ENCODE measurements around the gene BCAP29. TPM values are rescaled to one million over a fixed set of nuclear protein-coding genes. Genes with fewer than 3 reads are reported as not detected.

Gene BCAP29
- total and polyA plus RNA-seq, 7 donors, result 37.4 to 72.6 (median 50.5) TPM

- no peaks in the 10 kb centered on the region for H3K27me3 ChIP-seq (ENCODE audit: insufficient read depth in 3 of 3, low read length in 2 of 3)
- H3K9me3 ChIP-seq, result no peaks in the 10 kb centered on the region
- no peak overlapping the region for H3K27ac ChIP-seq
- intact Hi-C loops (cut with DNase I), result loop anchor here in 1 of 2 donors (5.0 to 10.0 kb wide), 3 partner anchors 162 to 358 kb away; partner anchors contain the start of gene DLD
- TF ChIP-seq CTCF (IDR thresholded peaks at IDR 0.05), result no peak
- DNase-seq, result no peak
- no peak overlapping the region for H3K4me3 ChIP-seq
- H3K36me3 ChIP-seq (ENCODE audit: insufficient read depth in 1 of 2, low read depth in 1 of 2), result peaks cover 0 to 33% of the 10 kb centered on the region in 2 donors
- ATAC-seq, result no peak
- H3K4me1 ChIP-seq, result peaks cover 27% of the 10 kb centered on the region
- 49 to 53% (median 52%) methylated on average over 2 of the region's 2 CpGs for WGBS, 3 donors
These were observed 20.2 kb upstream of the BCAP29 start for GRCh38 chr7:107559864-107560263.

GRCh38 chr7:107560898-107561516 is 19.0 kb upstream of the BCAP29 start:
- WGBS, 3 donors, result 77 to 84% (median 84%) methylated on average over 6 of the region's 6 CpGs
- DNase-seq (no peak), ATAC-seq (no peak)
- peaks cover 32% of the 10 kb centered on the region for H3K4me1 ChIP-seq
- intact Hi-C loops (cut with DNase I), result loop anchor here in 1 of 2 donors (5.0 to 10.0 kb wide), 3 partner anchors 161 to 359 kb away; partner anchors contain the start of gene DLD
- peaks cover 0 to 22% of the 10 kb centered on the region in 2 donors for H3K36me3 ChIP-seq (ENCODE audit: insufficient read depth in 1 of 2, low read depth in 1 of 2)
- TF ChIP-seq CTCF (IDR thresholded peaks at IDR 0.05), result no peak
- H3K27ac ChIP-seq, result no peak overlapping the region
- H3K27me3 ChIP-seq (ENCODE audit: insufficient read depth in 3 of 3, low read length in 2 of 3), result no peaks in the 10 kb centered on the region
- no peaks in the 10 kb centered on the region for H3K9me3 ChIP-seq
- H3K4me3 ChIP-seq, result no peak overlapping the region

- 2 to 3% (median 3%) methylated on average over 20 to 21 of the region's 21 CpGs for WGBS, 3 donors
- peak overlapping the region; percentile 93 for H3K27ac ChIP-seq
- no peak for TF ChIP-seq CTCF (IDR thresholded peaks at IDR 0.05)
- peak overlapping the region; percentile 84 for H3K4me3 ChIP-seq
- intact Hi-C loops (cut with DNase I), result loop anchor here in 1 of 2 donors (5.0 to 10.0 kb wide), 3 partner anchors 159 to 361 kb away; partner anchors contain the start of gene DLD
- no peaks in the 10 kb centered on the region for H3K27me3 ChIP-seq (ENCODE audit: insufficient read depth in 3 of 3, low read length in 2 of 3)
- no peaks in the 10 kb centered on the region for H3K9me3 ChIP-seq
- ATAC-seq, result peak; percentile 62 to 74 (median 70)
- peaks cover 0 to 4% of the 10 kb centered on the region in 2 donors for H3K36me3 ChIP-seq (ENCODE audit: insufficient read depth in 1 of 2, low read depth in 1 of 2)
- no peak for DNase-seq
- peaks cover 32% of the 10 kb centered on the region for H3K4me1 ChIP-seq
These were observed 16.8 kb upstream of the BCAP29 start for GRCh38 chr7:107563081-107563774.

- peak; percentile 82 to 92 for DNase-seq
- intact Hi-C loops (cut with DNase I), result loop anchor here in 1 of 2 donors (2.0 to 10.0 kb wide), 4 partner anchors 15 to 362 kb away; partner anchors contain the start of gene DLD
These were observed 16.1 kb upstream of the BCAP29 start, which contains the start of the genes COG5 and DUS4L for GRCh38 chr7:107563775-107564552. Gene COG5 (minus strand): TSS chr7:107563920. CDS start chr7:107563896, 24 bp downstream. Gene DUS4L (plus strand): TSS chr7:107563971. CDS start chr7:107567071, 3,100 bp downstream.

More at GRCh38 chr7:107563775-107564552, 16.1 kb upstream of the BCAP29 start, which contains the start of the genes COG5 and DUS4L:
- Histone ChIP-seq H3K4me3 (peak within 1 kb of the TSS; percentile 84), H3K4me1 (peaks cover 32% of the 10 kb centered on the region), H3K36me3 (ENCODE audit: insufficient read depth in 1 of 2, low read depth in 1 of 2) (peaks cover 0 to 4% of the 10 kb centered on the region in 2 donors), H3K27me3 (ENCODE audit: insufficient read depth in 3 of 3, low read length in 2 of 3) (no peaks in the 10 kb centered on the region), H3K9me3 (no peaks in the 10 kb centered on the region), H3K27ac (peak within 1 kb of the TSS; percentile 93)
- TF ChIP-seq CTCF (IDR thresholded peaks at IDR 0.05), result no peak
- WGBS, 3 donors, result 0 to 1% (median 0%) methylated on average over 48 to 55 of the region's 55 CpGs
- ATAC-seq, result peak; percentile 96 to 98 (median 96)

All from psoas muscle (tissue), 8 donors.